Measurements from ENCODE around the gene RASSF6.

DNA sequence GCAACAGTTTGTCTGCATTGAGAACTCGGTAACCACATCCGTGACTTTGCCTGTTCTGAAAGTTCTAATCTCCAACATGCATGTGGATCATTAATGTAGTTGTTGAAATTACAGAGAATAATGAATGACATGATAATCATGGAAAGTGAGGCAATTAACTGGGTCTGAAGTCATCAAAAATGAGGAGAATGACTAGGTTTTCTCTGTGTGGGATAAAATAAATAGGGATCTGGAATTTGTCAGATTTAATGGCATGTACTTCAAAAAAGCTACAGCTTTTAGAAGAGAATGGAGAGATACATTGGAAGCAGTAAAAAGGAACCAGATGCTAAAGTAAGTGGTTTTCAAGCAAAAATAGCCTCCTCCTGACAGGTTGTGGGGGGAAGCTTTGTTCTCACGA is 79.4 kb downstream of the RASSF6 start:
- TF ChIP-seq, protein P1, sequence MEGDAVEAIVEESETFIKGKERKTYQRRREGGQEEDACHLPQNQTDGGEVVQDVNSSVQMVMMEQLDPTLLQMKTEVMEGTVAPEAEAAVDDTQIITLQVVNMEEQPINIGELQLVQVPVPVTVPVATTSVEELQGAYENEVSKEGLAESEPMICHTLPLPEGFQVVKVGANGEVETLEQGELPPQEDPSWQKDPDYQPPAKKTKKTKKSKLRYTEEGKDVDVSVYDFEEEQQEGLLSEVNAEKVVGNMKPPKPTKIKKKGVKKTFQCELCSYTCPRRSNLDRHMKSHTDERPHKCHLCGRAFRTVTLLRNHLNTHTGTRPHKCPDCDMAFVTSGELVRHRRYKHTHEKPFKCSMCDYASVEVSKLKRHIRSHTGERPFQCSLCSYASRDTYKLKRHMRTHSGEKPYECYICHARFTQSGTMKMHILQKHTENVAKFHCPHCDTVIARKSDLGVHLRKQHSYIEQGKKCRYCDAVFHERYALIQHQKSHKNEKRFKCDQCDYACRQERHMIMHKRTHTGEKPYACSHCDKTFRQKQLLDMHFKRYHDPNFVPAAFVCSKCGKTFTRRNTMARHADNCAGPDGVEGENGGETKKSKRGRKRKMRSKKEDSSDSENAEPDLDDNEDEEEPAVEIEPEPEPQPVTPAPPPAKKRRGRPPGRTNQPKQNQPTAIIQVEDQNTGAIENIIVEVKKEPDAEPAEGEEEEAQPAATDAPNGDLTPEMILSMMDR (IDR thresholded peaks at IDR 0.05): no peak
- TF ChIP-seq POLR2A (IDR thresholded peaks at IDR 0.05): no peak
